HepG2 (cell line): ENCODE data around the gene DOCK1.

ENCODE experiments used
- FIP1L1 ChIP-seq: fragments of 200-400 bp; formaldehyde crosslinking; IDR thresholded peaks from 2 replicates; pipeline ENCODE4 v1.6.1; 2018; ENCODE audit warnings: low read depth, mild to moderate bottlenecking, low read length, moderate library complexity, borderline replicate concordance; ENCODE audit not compliant: insufficient read depth
- JUN ChIP-seq: sonication (generic); formaldehyde crosslinking; IDR thresholded peaks from 2 replicates; pipeline ENCODE4 v1.4.0; 2020; ENCODE audit warnings: mild to moderate bottlenecking, missing genetic modification reagents
- KAT2B ChIP-seq: fragments of 150-350 bp; IDR thresholded peaks from 2 replicates; pipeline ENCODE4 v1.6.1; 2014; ENCODE audit warnings: low read depth, low read length, borderline replicate concordance
- RELA ChIP-seq: sonication (generic); formaldehyde crosslinking; IDR thresholded peaks from 2 replicates; pipeline ENCODE4 v1.4.0; 2020; ENCODE audit warnings: missing genetic modification reagents
- SMC3 ChIP-seq: IDR thresholded peaks from 2 replicates; pipeline ENCODE4 v1.6.1; 2011; ENCODE audit warnings: low read length, improper control_type of control experiment
- TF ChIP-seq, protein P1 (sequence below): sonication (generic); formaldehyde crosslinking; IDR thresholded peaks from 2 replicates; pipeline ENCODE4 v1.8.1; 2023; ENCODE audit warnings: mild to moderate bottlenecking, inconsistent platforms, moderate library complexity, missing genetic modification reagents, borderline replicate concordance
- TF ChIP-seq, protein P2 (sequence below): sonication (generic); formaldehyde crosslinking; IDR thresholded peaks from 2 replicates; pipeline ENCODE4 v1.5.0; 2020; ENCODE audit warnings: mild to moderate bottlenecking, missing genetic modification reagents, moderate library complexity

DNA sequence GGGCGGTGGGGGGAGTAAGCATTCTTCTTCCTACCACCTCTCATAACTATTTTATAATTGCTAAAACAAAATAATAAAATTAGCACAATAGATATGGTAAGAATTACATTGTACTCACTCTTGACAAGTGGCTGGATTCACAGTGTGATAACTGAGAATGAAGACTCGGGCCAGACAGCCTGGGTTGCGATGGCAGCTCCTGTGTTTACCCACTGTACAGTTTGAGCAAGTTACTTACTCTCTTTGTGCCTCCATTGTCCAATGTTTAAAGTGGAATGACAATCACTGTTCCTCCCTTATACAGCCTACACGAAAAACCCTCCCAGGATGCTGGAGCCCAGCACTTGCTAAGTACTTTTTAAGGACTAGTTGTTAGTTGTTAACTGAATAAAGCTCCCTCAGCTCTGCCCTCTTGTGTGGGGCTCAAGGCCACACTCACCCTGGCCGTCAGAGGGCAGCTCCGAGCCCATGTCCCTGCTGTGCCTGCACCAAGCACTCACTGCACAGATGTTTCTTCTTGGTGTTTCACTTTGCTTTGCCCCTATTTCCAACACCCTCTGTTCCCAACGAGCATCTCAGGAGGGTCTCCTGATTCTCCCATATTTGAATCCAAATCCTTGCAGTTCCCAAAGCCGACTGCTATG, 587.5 kb downstream of the DOCK1 start:
- TF ChIP-seq FIP1L1 (no peak), KAT2B (no peak), JUN (CRISPR knock-in tag) (no peak), RELA (CRISPR knock-in tag) (no peak), SMC3 (no peak)
- TF ChIP-seq, protein P1, sequence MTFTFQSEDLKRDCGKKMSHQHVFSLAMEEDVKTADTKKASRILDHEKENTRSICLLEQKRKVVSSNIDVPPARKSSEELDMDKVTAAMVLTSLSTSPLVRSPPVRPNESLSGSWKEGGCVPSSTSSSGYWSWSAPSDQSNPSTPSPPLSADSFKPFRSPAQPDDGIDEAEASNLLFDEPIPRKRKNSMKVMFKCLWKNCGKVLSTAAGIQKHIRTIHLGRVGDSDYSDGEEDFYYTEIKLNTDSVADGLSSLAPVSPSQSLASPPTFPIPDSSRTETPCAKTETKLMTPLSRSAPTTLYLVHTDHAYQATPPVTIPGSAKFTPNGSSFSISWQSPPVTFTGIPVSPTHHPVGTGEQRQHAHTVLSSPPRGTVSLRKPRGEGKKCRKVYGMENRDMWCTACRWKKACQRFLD (CRISPR knock-in tag): no peak
- TF ChIP-seq, protein P2, sequence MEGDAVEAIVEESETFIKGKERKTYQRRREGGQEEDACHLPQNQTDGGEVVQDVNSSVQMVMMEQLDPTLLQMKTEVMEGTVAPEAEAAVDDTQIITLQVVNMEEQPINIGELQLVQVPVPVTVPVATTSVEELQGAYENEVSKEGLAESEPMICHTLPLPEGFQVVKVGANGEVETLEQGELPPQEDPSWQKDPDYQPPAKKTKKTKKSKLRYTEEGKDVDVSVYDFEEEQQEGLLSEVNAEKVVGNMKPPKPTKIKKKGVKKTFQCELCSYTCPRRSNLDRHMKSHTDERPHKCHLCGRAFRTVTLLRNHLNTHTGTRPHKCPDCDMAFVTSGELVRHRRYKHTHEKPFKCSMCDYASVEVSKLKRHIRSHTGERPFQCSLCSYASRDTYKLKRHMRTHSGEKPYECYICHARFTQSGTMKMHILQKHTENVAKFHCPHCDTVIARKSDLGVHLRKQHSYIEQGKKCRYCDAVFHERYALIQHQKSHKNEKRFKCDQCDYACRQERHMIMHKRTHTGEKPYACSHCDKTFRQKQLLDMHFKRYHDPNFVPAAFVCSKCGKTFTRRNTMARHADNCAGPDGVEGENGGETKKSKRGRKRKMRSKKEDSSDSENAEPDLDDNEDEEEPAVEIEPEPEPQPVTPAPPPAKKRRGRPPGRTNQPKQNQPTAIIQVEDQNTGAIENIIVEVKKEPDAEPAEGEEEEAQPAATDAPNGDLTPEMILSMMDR (CRISPR knock-in tag): peak; percentile 62
